ENCODE data around the gene C2CD3. TPM values are rescaled to one million over a fixed set of nuclear protein-coding genes. Genes with fewer than 3 reads are reported as not detected.

The C2CD3 gene
- polyA plus RNA-seq, 4 donors: 17.6 to 25.4 (median 22.2) TPM

- DNase-seq (ENCODE audit: low read depth in 4 of 4, low spot score in 3 of 4): no peak
Observed at GRCh38 chr11:74023276-74023675, 147.5 kb downstream of the C2CD3 start.

- no peak for DNase-seq (ENCODE audit: low read depth in 4 of 4, low spot score in 3 of 4)
Observed at GRCh38 chr11:74022546-74022945, 148.3 kb downstream of the C2CD3 start.

GRCh38 chr11:74021998-74022397, 148.8 kb downstream of the C2CD3 start:
- no peak for DNase-seq (ENCODE audit: low read depth in 4 of 4, low spot score in 3 of 4)

- DNase-seq (ENCODE audit: low read depth in 4 of 4, low spot score in 3 of 4): no peak
Observed at GRCh38 chr11:74020539-74020938, 150.3 kb downstream of the C2CD3 start.

- no peak for DNase-seq (ENCODE audit: low read depth in 4 of 4, low spot score in 3 of 4)
Observed at GRCh38 chr11:74019860-74020259, 150.9 kb downstream of the C2CD3 start.

- no peak for DNase-seq (ENCODE audit: low read depth in 4 of 4, low spot score in 3 of 4)
Observed at GRCh38 chr11:74019104-74019738, 151.6 kb downstream of the C2CD3 start.

GRCh38 chr11:74018331-74019005, 152.3 kb downstream of the C2CD3 start:
- peak in 3 of 4 donors; percentile 1 to 7 (median 6) for DNase-seq (ENCODE audit: low read depth in 4 of 4, low spot score in 3 of 4)

GRCh38 chr11:74017631-74018030, 153.2 kb downstream of the C2CD3 start:
- DNase-seq (ENCODE audit: low read depth in 4 of 4, low spot score in 3 of 4): no peak

- no peak for DNase-seq (ENCODE audit: low read depth in 4 of 4, low spot score in 3 of 4)
Observed at GRCh38 chr11:74015919-74016684, 154.7 kb downstream of the C2CD3 start.

- no peak for DNase-seq (ENCODE audit: low read depth in 4 of 4, low spot score in 3 of 4)
Observed at GRCh38 chr11:74014880-74015279, 155.9 kb downstream of the C2CD3 start.

GRCh38 chr11:74013141-74013540, 157.7 kb downstream of the C2CD3 start:
- no peak for DNase-seq (ENCODE audit: low read depth in 4 of 4, low spot score in 3 of 4)

- no peak for DNase-seq (ENCODE audit: low read depth in 4 of 4, low spot score in 3 of 4)
Observed at GRCh38 chr11:74012074-74012809, 158.6 kb downstream of the C2CD3 start.

- DNase-seq (ENCODE audit: low read depth in 4 of 4, low spot score in 3 of 4): no peak
Observed at GRCh38 chr11:74011360-74012073, 159.3 kb downstream of the C2CD3 start.

GRCh38 chr11:74010306-74011300, 160.2 kb downstream of the C2CD3 start:
- no peak for DNase-seq (ENCODE audit: low read depth in 4 of 4, low spot score in 3 of 4)

GRCh38 chr11:74009675-74010305, 161.0 kb downstream of the C2CD3 start:
- no peak for DNase-seq (ENCODE audit: low read depth in 4 of 4, low spot score in 3 of 4)

GRCh38 chr11:74009230-74009547, 161.6 kb downstream of the C2CD3 start:
- DNase-seq (ENCODE audit: low read depth in 4 of 4, low spot score in 3 of 4): no peak

- no peak for DNase-seq (ENCODE audit: low read depth in 4 of 4, low spot score in 3 of 4)
Observed at GRCh38 chr11:74008373-74009229, 162.2 kb downstream of the C2CD3 start, which contains the start of gene UCP3. Gene UCP3, minus strand, starts transcription at chr11:74009085. Its CDS starts 2,043 bp downstream, at chr11:74007042.

Measured in left renal pelvis (tissue), 4 donors.